Osteoblast (primary cell): ENCODE measurements around the gene PLSCR3. TPM values are rescaled to one million over a fixed set of nuclear protein-coding genes. Genes with fewer than 3 reads are reported as not detected.

Experiments used
- DNase-seq: peaks from one replicate; pipeline ENCODE4 v3.0.0; 2011; ENCODE audit warnings: low spot score, mixed read lengths; ENCODE audit not compliant: insufficient read length; ENCODE audit errors: missing footprints
- H2AFZ ChIP-seq: 2 replicates; pipeline ENCODE4 v1.6.0; 2011; ENCODE audit warnings: mild to moderate bottlenecking, low read length
- H3K27ac ChIP-seq: 2 replicates; pipeline ENCODE4 v1.5.1; 2011; ENCODE audit warnings: mild to moderate bottlenecking, low read depth, low read length, moderate library complexity
- H3K27me3 ChIP-seq: 2 replicates; pipeline ENCODE4 v1.6.0; 2012; ENCODE audit warnings: mild to moderate bottlenecking, control low read depth, inconsistent platforms, low read length, moderate library complexity; ENCODE audit not compliant: insufficient read depth
- H3K36me3 ChIP-seq: 2 replicates; pipeline ENCODE4 v1.5.1; 2011; ENCODE audit warnings: mild to moderate bottlenecking, low read length, control low read depth, moderate library complexity; ENCODE audit not compliant: insufficient read depth
- H3K4me1 ChIP-seq: 2 replicates; pipeline ENCODE4 v1.5.1; 2011; ENCODE audit warnings: mild to moderate bottlenecking, low read length, control low read depth, moderate library complexity; ENCODE audit not compliant: insufficient read depth
- H3K4me2 ChIP-seq: 2 replicates; pipeline ENCODE4 v1.6.0; 2011; ENCODE audit warnings: mild to moderate bottlenecking, low read length; ENCODE audit not compliant: insufficient read depth
- H3K4me3 ChIP-seq: fragments of 200-600 bp; sonication (generic); 3 replicates; pipeline ENCODE4 v1.5.1; 2012; ENCODE audit warnings: mild to moderate bottlenecking, low read length, inconsistent platforms; ENCODE audit not compliant: insufficient read depth
- H3K79me2 ChIP-seq: 2 replicates; pipeline ENCODE4 v1.6.0; 2012; ENCODE audit warnings: mild to moderate bottlenecking, low read length, control low read depth, inconsistent platforms; ENCODE audit not compliant: insufficient read depth
- H3K9me3 ChIP-seq: 2 replicates; pipeline ENCODE4 v1.5.1; 2011; ENCODE audit warnings: low read depth, low read length, control low read depth
- H4K20me1 ChIP-seq: 2 replicates; pipeline ENCODE4 v1.6.0; 2012; ENCODE audit warnings: mild to moderate bottlenecking, low read length, control low read depth; ENCODE audit not compliant: insufficient read depth
- total RNA-seq: library from RNA; depleted of rRNA; stranded (reverse); fragments of >200 nt; gene quantifications from 2 replicates; pipeline ENCODE4 v1.2.3, GENCODE V29; 2012
- TF ChIP-seq, protein P1 (sequence below): IDR thresholded peaks from 2 replicates; pipeline ENCODE4 v1.5.1; 2011; ENCODE audit warnings: mild to moderate bottlenecking, low read depth, low read length, moderate library complexity; ENCODE audit errors: extremely low read depth

The PLSCR3 gene
- total RNA-seq, 1 donor = 27.9 TPM

DNA sequence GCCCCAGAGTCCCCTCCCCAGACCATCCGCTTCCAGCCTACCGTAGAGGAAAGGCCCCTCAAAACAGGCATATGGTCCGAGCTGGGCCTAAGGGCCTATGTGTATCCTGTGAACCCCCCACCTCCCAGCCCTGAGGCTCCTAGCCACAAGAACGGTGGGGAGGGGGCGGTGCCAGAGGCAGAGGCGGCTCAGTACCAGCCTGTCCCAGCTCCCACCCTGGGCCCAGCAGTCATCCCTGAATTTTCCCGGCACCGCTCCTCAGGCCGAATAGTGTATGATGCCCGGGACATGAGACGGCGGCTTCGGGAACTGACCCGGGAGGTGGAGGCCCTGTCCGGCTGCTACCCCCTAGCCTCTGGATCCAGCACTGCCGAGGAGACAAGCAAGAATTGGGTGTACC lies 26.9 kb upstream of the PLSCR3 start:
- Histone ChIP-seq H3K36me3 (no peaks in the 10 kb centered on the region), H3K4me2 (no peak overlapping the region), H3K27me3 (no peaks in the 10 kb centered on the region), H3K79me2 (no peaks in the 10 kb centered on the region), H3K4me1 (no peaks in the 10 kb centered on the region), H3K9me3 (no peaks in the 10 kb centered on the region), H2AFZ (no peak overlapping the region), H3K27ac (no peak overlapping the region), H4K20me1 (no peaks in the 10 kb centered on the region), H3K4me3 (no peak overlapping the region)
- TF ChIP-seq, protein P1, sequence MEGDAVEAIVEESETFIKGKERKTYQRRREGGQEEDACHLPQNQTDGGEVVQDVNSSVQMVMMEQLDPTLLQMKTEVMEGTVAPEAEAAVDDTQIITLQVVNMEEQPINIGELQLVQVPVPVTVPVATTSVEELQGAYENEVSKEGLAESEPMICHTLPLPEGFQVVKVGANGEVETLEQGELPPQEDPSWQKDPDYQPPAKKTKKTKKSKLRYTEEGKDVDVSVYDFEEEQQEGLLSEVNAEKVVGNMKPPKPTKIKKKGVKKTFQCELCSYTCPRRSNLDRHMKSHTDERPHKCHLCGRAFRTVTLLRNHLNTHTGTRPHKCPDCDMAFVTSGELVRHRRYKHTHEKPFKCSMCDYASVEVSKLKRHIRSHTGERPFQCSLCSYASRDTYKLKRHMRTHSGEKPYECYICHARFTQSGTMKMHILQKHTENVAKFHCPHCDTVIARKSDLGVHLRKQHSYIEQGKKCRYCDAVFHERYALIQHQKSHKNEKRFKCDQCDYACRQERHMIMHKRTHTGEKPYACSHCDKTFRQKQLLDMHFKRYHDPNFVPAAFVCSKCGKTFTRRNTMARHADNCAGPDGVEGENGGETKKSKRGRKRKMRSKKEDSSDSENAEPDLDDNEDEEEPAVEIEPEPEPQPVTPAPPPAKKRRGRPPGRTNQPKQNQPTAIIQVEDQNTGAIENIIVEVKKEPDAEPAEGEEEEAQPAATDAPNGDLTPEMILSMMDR = no peak
- DNase-seq = no peak

DNA sequence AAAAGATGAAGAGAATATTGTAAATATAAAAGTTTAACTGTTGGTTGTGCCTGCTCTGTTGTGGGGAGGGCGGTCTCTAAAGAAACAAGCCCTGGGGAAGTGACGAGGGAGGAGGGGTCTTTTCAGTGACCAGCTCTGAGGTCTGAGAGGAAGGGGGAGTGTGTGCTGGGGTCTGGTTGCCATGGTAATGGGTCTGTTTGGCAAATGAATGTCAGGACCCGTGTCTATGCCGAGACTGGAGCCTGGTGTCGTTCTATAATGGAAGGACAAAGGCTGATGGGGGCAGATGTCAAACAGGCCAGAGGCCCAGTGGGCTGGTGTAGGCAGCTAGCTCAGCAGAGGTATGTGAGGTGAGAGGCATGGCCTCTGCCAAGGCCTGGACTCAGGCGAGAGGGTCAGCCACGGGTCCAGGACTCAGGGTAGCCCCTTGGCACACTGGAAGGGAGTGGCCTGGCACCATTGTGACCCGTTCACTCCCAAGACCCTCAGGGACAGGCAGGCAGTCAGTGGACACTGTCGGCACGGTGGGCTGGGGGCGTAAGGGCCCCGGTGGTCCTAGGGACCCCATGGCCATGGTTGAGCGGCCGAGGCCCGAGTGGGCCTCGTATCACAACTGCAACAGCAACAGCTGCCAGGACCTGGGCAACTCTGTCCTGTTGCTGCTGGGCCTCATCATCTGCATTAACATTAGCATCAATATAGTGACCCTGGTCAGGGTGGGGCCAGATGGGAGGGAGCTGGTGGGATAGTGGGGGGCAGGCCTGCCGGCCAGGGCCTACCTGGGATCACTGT lies 25.7 kb upstream of the PLSCR3 start, which contains the start of gene SPEM1:
TSS of gene SPEM1 (plus strand) at position 506 of the 792 bp plus-strand sequence. CDS start at position 567, 61 bp downstream.
- no peaks in the 10 kb centered on the region for H3K27me3 ChIP-seq
- H3K4me1 ChIP-seq = no peaks in the 10 kb centered on the region
- peaks cover 7% of the 10 kb centered on the region for H3K36me3 ChIP-seq
- H3K4me2 ChIP-seq = no peak within 1 kb of the TSS
- H3K79me2 ChIP-seq = no peaks in the 10 kb centered on the region
- H2AFZ ChIP-seq = no peak within 1 kb of the TSS
- no peaks in the 10 kb centered on the region for H4K20me1 ChIP-seq
- TF ChIP-seq, protein P1 = no peak
- DNase-seq = no peak
- no peak within 1 kb of the TSS for H3K4me3 ChIP-seq
- H3K27ac ChIP-seq = no peak within 1 kb of the TSS
- H3K9me3 ChIP-seq = no peaks in the 10 kb centered on the region

DNA sequence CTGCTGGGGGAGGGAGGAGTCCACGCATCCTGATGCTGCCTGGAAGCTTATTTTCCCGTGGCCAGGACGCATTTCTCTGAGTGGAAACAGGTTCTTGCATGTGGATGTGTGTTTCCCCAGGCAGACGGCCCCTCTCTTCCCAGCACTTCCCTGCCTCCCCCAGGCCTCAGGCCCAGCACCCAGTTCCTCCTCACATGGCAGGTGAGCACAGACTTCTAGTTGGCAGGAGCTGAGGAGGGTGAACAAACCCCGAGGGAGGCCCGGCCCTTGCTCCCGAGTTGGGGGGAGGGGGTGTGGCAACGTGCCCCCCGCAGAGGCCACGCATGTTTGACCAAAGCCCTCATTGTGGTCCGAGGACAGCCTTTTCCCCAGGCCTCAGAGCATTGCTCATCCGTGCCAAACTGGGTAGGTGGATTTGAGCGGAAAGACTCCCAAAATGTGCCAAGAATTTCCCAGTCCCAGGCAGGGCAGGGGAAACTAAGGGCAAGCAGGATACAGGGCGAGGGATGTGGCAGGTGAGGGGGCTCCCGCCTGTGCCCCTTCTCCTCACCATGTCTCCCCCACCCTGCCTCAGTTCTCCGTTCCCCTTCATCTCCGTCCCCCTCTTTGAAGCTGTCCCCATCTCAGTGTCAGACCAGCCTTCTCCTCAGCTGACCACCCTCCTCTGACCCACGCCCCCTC lies 24.3 kb upstream of the PLSCR3 start:
- no peak for DNase-seq
- TF ChIP-seq, protein P1 = no peak
- Histone ChIP-seq H3K27me3 (no peaks in the 10 kb centered on the region), H3K4me3 (no peak overlapping the region), H3K79me2 (no peaks in the 10 kb centered on the region), H4K20me1 (no peaks in the 10 kb centered on the region), H3K36me3 (peaks cover 11% of the 10 kb centered on the region), H3K4me1 (no peaks in the 10 kb centered on the region), H3K27ac (no peak overlapping the region), H3K4me2 (no peak overlapping the region), H2AFZ (no peak overlapping the region), H3K9me3 (no peaks in the 10 kb centered on the region)

DNA sequence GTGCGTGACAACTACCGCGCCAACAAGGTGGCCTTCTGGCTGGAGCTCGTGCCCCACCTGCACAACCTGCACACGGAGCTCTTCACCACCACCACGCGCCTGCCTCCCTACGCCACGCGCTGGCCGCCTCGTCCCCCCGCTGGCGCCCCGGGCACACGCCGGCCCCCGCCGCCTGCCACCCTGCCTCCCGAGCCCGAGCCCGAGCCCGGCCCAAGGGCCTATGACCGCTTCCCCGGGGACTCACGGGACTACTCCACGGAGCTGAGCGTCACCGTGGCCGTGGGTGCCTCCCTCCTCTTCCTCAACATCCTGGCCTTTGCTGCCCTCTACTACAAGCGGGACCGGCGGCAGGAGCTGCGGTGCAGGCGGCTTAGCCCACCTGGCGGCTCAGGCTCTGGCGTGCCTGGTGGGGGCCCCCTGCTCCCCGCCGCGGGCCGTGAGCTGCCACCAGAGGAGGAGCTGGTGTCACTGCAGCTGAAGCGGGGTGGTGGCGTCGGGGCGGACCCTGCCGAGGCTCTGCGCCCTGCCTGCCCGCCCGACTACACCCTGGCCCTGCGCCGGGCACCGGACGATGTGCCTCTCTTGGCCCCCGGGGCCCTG lies 22.8 kb upstream of the PLSCR3 start:
- TF ChIP-seq, protein P1 = no peak

More for the DNA sequence above, 22.8 kb upstream of the PLSCR3 start:
- H3K79me2 ChIP-seq = no peaks in the 10 kb centered on the region
- no peaks in the 10 kb centered on the region for H4K20me1 ChIP-seq
- no peak overlapping the region for H3K4me3 ChIP-seq
- peaks cover 11% of the 10 kb centered on the region for H3K36me3 ChIP-seq
- no peaks in the 10 kb centered on the region for H3K27me3 ChIP-seq
- H3K4me1 ChIP-seq = no peaks in the 10 kb centered on the region
- no peak overlapping the region for H3K27ac ChIP-seq
- H2AFZ ChIP-seq = no peak overlapping the region
- DNase-seq = no peak
- no peaks in the 10 kb centered on the region for H3K9me3 ChIP-seq
- H3K4me2 ChIP-seq = no peak overlapping the region
